ENCODE measurements around the gene LNX2. TPM values are rescaled to one million over a fixed set of nuclear protein-coding genes. Genes with fewer than 3 reads are reported as not detected.

The LNX2 gene
- total RNA-seq, 1 experiment from 2014 or later, result 12.3 TPM

- no peaks in the 10 kb centered on the region for H3K27me3 Mint-ChIP-seq (ENCODE audit: insufficient read depth, unreplicated experiment)
- no peak for TF ChIP-seq CTCF (IDR thresholded peaks at IDR 0.05; ENCODE audit: unreplicated experiment)
- H3K9me3 Mint-ChIP-seq (ENCODE audit: unreplicated experiment), result no peaks in the 10 kb centered on the region
- H3K27ac Mint-ChIP-seq (ENCODE audit: low read depth, unreplicated experiment), result peak overlapping the region; percentile 49
- no TSS peak for BruUV-seq (replicated peaks)
- ChIA-PET CTCF (interaction anchor here (0.8 kb wide), 1 partner anchor 9 kb away, joined by 4 read pairs; no protein-coding TSS in a partner anchor), POLR2A (no interaction called here)
- no peaks in the 10 kb centered on the region for H3K36me3 Mint-ChIP-seq (ENCODE audit: insufficient read depth, unreplicated experiment)
- H3K4me3 Mint-ChIP-seq (ENCODE audit: unreplicated experiment), result no peak overlapping the region
- DNase-seq (ENCODE audit: unreplicated experiment), result no peak
- H3K4me1 Mint-ChIP-seq (ENCODE audit: insufficient read depth, unreplicated experiment), result peaks cover 8% of the 10 kb centered on the region
- intact Hi-C loops (cut with micrococcal nuclease), result no loop called here
Measured at GRCh38 chr13:27497563-27498230, 122.6 kb downstream of the LNX2 start.

- peaks cover 8% of the 10 kb centered on the region for H3K4me1 Mint-ChIP-seq (ENCODE audit: insufficient read depth, unreplicated experiment)
- CTCF ChIA-PET, result interaction anchor here (0.7 to 0.8 kb wide), 2 partner anchors 9 to 370 kb away, joined by 3 to 4 read pairs; no protein-coding TSS in a partner anchor
Measured at GRCh38 chr13:27496536-27497273, 123.6 kb downstream of the LNX2 start.

GRCh38 chr13:27496006-27496405 is 124.3 kb downstream of the LNX2 start:
- Mint-ChIP-seq H3K27ac (ENCODE audit: low read depth, unreplicated experiment) (no peak overlapping the region), H3K4me3 (ENCODE audit: unreplicated experiment) (no peak overlapping the region), H3K27me3 (ENCODE audit: insufficient read depth, unreplicated experiment) (no peaks in the 10 kb centered on the region), H3K9me3 (ENCODE audit: unreplicated experiment) (no peaks in the 10 kb centered on the region), H3K36me3 (ENCODE audit: insufficient read depth, unreplicated experiment) (no peaks in the 10 kb centered on the region), H3K4me1 (ENCODE audit: insufficient read depth, unreplicated experiment) (peaks cover 8% of the 10 kb centered on the region)
- ChIA-PET CTCF (interaction anchor here (0.6 kb wide), 2 partner anchors 170 to 801 kb away, joined by 3 to 4 read pairs; no protein-coding TSS in a partner anchor), POLR2A (interaction anchor here (0.6 to 1.1 kb wide), 5 partner anchors 46 to 578 kb away, joined by 3 read pairs; partner anchors contain the start of gene MTIF3)
- TF ChIP-seq CTCF (IDR thresholded peaks at IDR 0.05; ENCODE audit: unreplicated experiment), result no peak
- BruUV-seq (replicated peaks), result no TSS peak
- DNase-seq (ENCODE audit: unreplicated experiment), result no peak
- intact Hi-C loops (cut with micrococcal nuclease), result no loop called here

More at GRCh38 chr13:27496536-27497273, 123.6 kb downstream of the LNX2 start:
- TF ChIP-seq CTCF (IDR thresholded peaks at IDR 0.05; ENCODE audit: unreplicated experiment), result no peak
- Mint-ChIP-seq H3K9me3 (ENCODE audit: unreplicated experiment) (no peaks in the 10 kb centered on the region), H3K27ac (ENCODE audit: low read depth, unreplicated experiment) (no peak overlapping the region), H3K36me3 (ENCODE audit: insufficient read depth, unreplicated experiment) (no peaks in the 10 kb centered on the region), H3K4me3 (ENCODE audit: unreplicated experiment) (no peak overlapping the region), H3K27me3 (ENCODE audit: insufficient read depth, unreplicated experiment) (no peaks in the 10 kb centered on the region)
- no TSS peak for BruUV-seq (replicated peaks)
- DNase-seq (ENCODE audit: unreplicated experiment), result no peak
- intact Hi-C loops (cut with micrococcal nuclease), result no loop called here
- POLR2A ChIA-PET, result interaction anchor here (0.6 kb wide), 1 partner anchor 577 kb away, joined by 3 read pairs; no protein-coding TSS in a partner anchor

Other genes with a start within 250 kb of the LNX2 start
- 124 and 159 TPM in 2 replicates for gene GTF3A, start 195.9 kb downstream of the LNX2 start, total RNA-seq (2022)
- gene MTIF3, start 170.0 kb downstream of the LNX2 start, total RNA-seq (2022), result 35.6 and 40.9 TPM in 2 replicates
- 123 and 146 TPM in 2 replicates for gene POLR1D, start 1.4 kb upstream of the LNX2 start, total RNA-seq (2022)
- gene GSX1, start 172.0 kb upstream of the LNX2 start, total RNA-seq (2022), result not detected in 2 replicates

Measured in MCF 10A (cell line).